NCI-H1930 (cell line): ENCODE results near the gene OGFOD2.
"Not testable (repeated sequence)": the region's sequence is repeated elsewhere in the genome, so short reads cannot be mapped to it uniquely, and the experiment has no call there.

Experiments used
- DNase-seq, 2 experiments: peaks; one replicate each; lab custom pipeline; 2025; lab: John Stamatoyannopoulos, UW

Gene OGFOD2

GRCh38 chr12:123005081-123005626 lies 30.1 kb downstream of the OGFOD2 start:
- no peak for DNase-seq

GRCh38 chr12:123006977-123007376 lies 31.9 kb downstream of the OGFOD2 start:
- DNase-seq, result no peak

GRCh38 chr12:123010110-123010509 lies 35.1 kb downstream of the OGFOD2 start:
- no peak for DNase-seq

- no peak for DNase-seq
Measured at GRCh38 chr12:123010681-123011080, 35.6 kb downstream of the OGFOD2 start.

- DNase-seq, result no peak
Measured at GRCh38 chr12:123011701-123012100, 36.7 kb downstream of the OGFOD2 start.

GRCh38 chr12:123013185-123014095 lies 38.4 kb downstream of the OGFOD2 start:
- no peak for DNase-seq

GRCh38 chr12:123014473-123014872 lies 39.4 kb downstream of the OGFOD2 start:
- not testable (repeated sequence) for DNase-seq

- DNase-seq, result no peak
Measured at GRCh38 chr12:123017753-123018152, 42.7 kb downstream of the OGFOD2 start.

GRCh38 chr12:123019841-123020138 lies 44.7 kb downstream of the OGFOD2 start:
- no peak for DNase-seq

- no peak for DNase-seq
Measured at GRCh38 chr12:123021688-123022604, 46.9 kb downstream of the OGFOD2 start.

GRCh38 chr12:123022846-123023245 lies 47.8 kb downstream of the OGFOD2 start:
- DNase-seq, result no peak

- no peak for DNase-seq
Measured at GRCh38 chr12:123024819-123025391, 49.9 kb downstream of the OGFOD2 start.

- no peak for DNase-seq
Measured at GRCh38 chr12:123026094-123026853, 51.2 kb downstream of the OGFOD2 start.

- DNase-seq, result no peak
Measured at GRCh38 chr12:123027726-123028445, 52.8 kb downstream of the OGFOD2 start.

GRCh38 chr12:123028475-123028874 lies 53.4 kb downstream of the OGFOD2 start:
- no peak for DNase-seq

- DNase-seq, result no peak
Measured at GRCh38 chr12:123029550-123029949, 54.5 kb downstream of the OGFOD2 start.
